ENCODE data around the gene PIK3R1. TPM values are rescaled to one million over a fixed set of nuclear protein-coding genes. Genes with fewer than 3 reads are reported as not detected.

PIK3R1 gene
- total and polyA plus RNA-seq, 2 of the 4 experiments (the other 2 are of a cell fraction), result 2.4 to 9.3 TPM

GRCh38 chr5:68182094-68182493, 33.5 kb upstream of the PIK3R1 start:
- Histone ChIP-seq H2BK15ac (ENCODE audit: low read depth, low read length) (no peak overlapping the region), H3K27me3 (ENCODE audit: control insufficient read depth, insufficient read depth, low read length) (no peaks in the 10 kb centered on the region), H4K91ac (ENCODE audit: insufficient read depth, low read depth, low read length) (no peak overlapping the region), H2AFZ (replicated peaks; ENCODE audit: low read length, poor library complexity) (no peak overlapping the region), H3K9me3 (ENCODE audit: control insufficient read depth, insufficient read depth, low read length) (no peaks in the 10 kb centered on the region), H3K79me1 (ENCODE audit: low read depth in 1 of 2, low read length in 2 of 2) (no peaks in the 10 kb centered on the region), H3K27ac (ENCODE audit: insufficient read depth, low read length) (no peak overlapping the region), H3K9me1 (ENCODE audit: insufficient read depth, low read length) (no peaks in the 10 kb centered on the region), H3K4me2 (ENCODE audit: low read depth, low read length) (no peak overlapping the region), H4K5ac (ENCODE audit: low read depth, low read length) (no peak overlapping the region), H3K4me1 (ENCODE audit: control insufficient read depth, insufficient read depth, low read length) (no peaks in the 10 kb centered on the region), H2BK5ac (ENCODE audit: low read depth, low read length, poor library complexity, severe bottlenecking) (no peak overlapping the region), H3K36me3 (ENCODE audit: control insufficient read depth, insufficient read depth, low read length) (no peaks in the 10 kb centered on the region), H3K23ac (ENCODE audit: low read depth, low read length) (no peak overlapping the region), H2BK120ac (ENCODE audit: low read depth, low read length) (no peak overlapping the region), H3K56ac (ENCODE audit: extremely low read depth, insufficient read depth, low read length) (no peak overlapping the region), H4K20me1 (ENCODE audit: insufficient read depth, low read length) (no peaks in the 10 kb centered on the region), H4K8ac (ENCODE audit: low read depth in 2 of 2, low read length in 2 of 2) (no peak overlapping the region), H3K4ac (ENCODE audit: low read depth, low read length) (no peak overlapping the region), H3K4me3 (ENCODE audit: insufficient read depth, low read depth, low read length) (no peak overlapping the region), H2BK20ac (ENCODE audit: low read depth, low read length) (no peak overlapping the region), H2AK5ac (ENCODE audit: low read depth, low read length) (no peak overlapping the region), H3K18ac (ENCODE audit: low read depth, low read length) (no peak overlapping the region), H3K9ac (ENCODE audit: low read depth, low read length) (no peak overlapping the region), H2AK9ac (replicated peaks; ENCODE audit: low read depth, low read length, poor library complexity) (no peak overlapping the region), H3K14ac (replicated peaks; ENCODE audit: low read depth, low read length) (no peak overlapping the region)
- BruUV-seq (replicated peaks), result no TSS peak
- intact Hi-C loops (cut with micrococcal nuclease), result no loop called here
- ChIA-PET POLR2A (ENCODE audit: unreplicated experiment) (no interaction called here), CTCF (no interaction called here)
- no peak for ATAC-seq (ENCODE audit: low read depth)
- DNase-seq, result no peak
- no CpG with 5 or more reads among the region's 2 CpGs for WGBS, 2 experiments (ENCODE audit: extremely low coverage in 2 of 2, insufficient read length in 1 of 2)
- TF ChIP-seq FOS (IDR thresholded peaks at IDR 0.05; ENCODE audit: low read depth, low read length), result no peak
- TF ChIP-seq BHLHE40 (IDR thresholded peaks at IDR 0.05; ENCODE audit: low read depth, low read length), result no peak
- no peak for TF ChIP-seq MAZ (IDR thresholded peaks at IDR 0.05; ENCODE audit: borderline replicate concordance, low read depth, low read length)
- TF ChIP-seq MXI1 (IDR thresholded peaks at IDR 0.05; ENCODE audit: borderline replicate concordance, low read depth, low read length), result no peak
- TF ChIP-seq USF2 (IDR thresholded peaks at IDR 0.05; ENCODE audit: low read depth, low read length), result no peak
- no peak for TF ChIP-seq POLR2A (IDR thresholded peaks at IDR 0.05; ENCODE audit: low read depth, low read length)
- TF ChIP-seq SMC3 (IDR thresholded peaks at IDR 0.05; ENCODE audit: low read depth, low read length), result no peak
- TF ChIP-seq RAD21 (IDR thresholded peaks at IDR 0.05; ENCODE audit: low read length), result no peak
- no peak for TF ChIP-seq ELK1 (IDR thresholded peaks at IDR 0.05; ENCODE audit: borderline replicate concordance, low read depth, low read length)
- TF ChIP-seq RFX5 (IDR thresholded peaks at IDR 0.05; ENCODE audit: low read depth, low read length), result no peak
- no peak for TF ChIP-seq RCOR1 (IDR thresholded peaks at IDR 0.05; ENCODE audit: insufficient replicate concordance, low read length)
- TF ChIP-seq CHD1 (IDR thresholded peaks at IDR 0.05; ENCODE audit: low read depth, low read length), result no peak
- TF ChIP-seq CEBPB (IDR thresholded peaks at IDR 0.05; ENCODE audit: low read depth, low read length), result no peak
- TF ChIP-seq NFE2L2 (IDR thresholded peaks at IDR 0.05; ENCODE audit: low read depth, low read length), result no peak
- in situ Hi-C loops (cut with MboI; ENCODE audit: low sequenced_read_pairs), result no loop called here
- dilution Hi-C loops (cut with HindIII; ENCODE audit: low sequenced_read_pairs, unreplicated experiment), result no loop called here
